Activated CD4-positive, alpha-beta T cell treated with anti-CD3 and anti-CD28 coated beads, Interleukin-2, amount 10 ng/mL, durations not matched to agents 7 days and 5 days (primary cell): ENCODE results near the gene LAMA5. TPM values are rescaled to one million over a fixed set of nuclear protein-coding genes. Genes with fewer than 3 reads are reported as not detected.

Experiments used
- CTCF ChIA-PET: fragments of 350-600 bp; sonication (Branson Sonifier 250); formaldehyde crosslinking; loops from one replicate; lab custom pipeline; 2021; ENCODE audit warnings: antibody characterized with exemption; lab: Charles Lee
- POLR2A ChIA-PET: fragments of 350-600 bp; sonication (Branson Sonifier 250); formaldehyde crosslinking; loops from one replicate; lab custom pipeline; 2021; ENCODE audit warnings: antibody characterized with exemption; lab: Charles Lee
- DNase-seq: peaks from one replicate; pipeline ENCODE4 v3.0.0-alpha.2; 2020
- H3K27ac Mint-ChIP-seq: one replicate; pipeline ENCODE4 v1.8.0; 2021; ENCODE audit warnings: mild to moderate bottlenecking, moderate library complexity, mixed read lengths
- H3K27me3 Mint-ChIP-seq: one replicate; pipeline ENCODE4 v1.8.0; 2021; ENCODE audit warnings: mixed read lengths
- H3K36me3 Mint-ChIP-seq: one replicate; pipeline ENCODE4 v1.8.0; 2021; ENCODE audit warnings: low read depth, mixed read lengths
- H3K4me1 Mint-ChIP-seq: one replicate; pipeline ENCODE4 v1.8.0; 2021; ENCODE audit warnings: mixed read lengths
- H3K4me3 Mint-ChIP-seq: one replicate; pipeline ENCODE4 v1.8.0; 2021; ENCODE audit warnings: mild to moderate bottlenecking, moderate library complexity, mixed read lengths
- H3K9me3 Mint-ChIP-seq: one replicate; pipeline ENCODE4 v1.8.0; 2021; ENCODE audit warnings: mixed read lengths
- total RNA-seq, 2 experiments: library from RNA; stranded (reverse); gene quantifications; one replicate each; pipeline ENCODE4 v1.2.3, GENCODE V29; 2021

The LAMA5 gene
- total RNA-seq, 2 experiments from 2014 or later, result 0.64 to 0.67 TPM

DNA sequence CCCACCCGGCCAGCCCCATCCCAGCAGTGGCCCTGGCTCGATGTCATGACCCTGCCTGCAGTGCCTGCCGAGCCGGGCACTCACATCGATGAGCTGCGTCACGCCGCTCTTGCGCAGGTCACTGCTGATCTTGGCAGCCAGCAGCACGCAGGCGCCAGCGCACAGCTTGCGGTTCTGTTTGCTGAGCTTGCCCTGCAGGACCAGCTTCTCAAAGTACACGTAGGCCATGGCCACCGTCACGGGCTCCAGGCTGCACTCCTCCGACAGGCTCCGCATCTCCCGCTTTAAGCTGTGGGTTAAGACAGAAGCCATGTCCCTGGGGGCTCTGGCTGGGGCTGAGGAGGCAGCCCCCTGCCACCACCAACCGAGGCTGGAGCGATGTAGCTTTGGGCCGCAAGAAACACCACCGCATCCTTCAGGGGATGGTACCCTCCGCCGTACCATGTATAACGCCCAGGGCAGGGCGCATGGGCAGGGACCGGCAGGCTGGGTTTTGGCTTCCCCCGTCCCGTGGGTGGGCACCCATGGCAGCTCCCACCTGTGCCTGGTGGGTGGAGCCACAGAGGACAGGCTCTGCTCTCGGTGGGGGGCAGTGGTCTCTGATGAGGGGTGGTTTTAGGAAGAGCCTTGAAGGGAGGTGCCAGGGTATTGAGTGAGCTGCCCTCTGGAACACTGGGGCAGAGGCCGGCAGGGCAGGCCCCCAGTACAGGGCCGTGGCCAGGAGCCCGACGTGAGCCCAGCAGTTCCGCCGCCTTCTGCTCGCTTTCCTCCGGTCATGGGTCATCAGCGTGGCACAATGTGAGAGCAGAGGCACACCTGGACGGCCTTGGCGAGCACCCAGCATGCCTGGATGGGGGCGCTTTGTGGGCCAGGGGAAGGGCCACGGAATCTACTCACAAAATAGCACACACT lies 24.3 kb upstream of the LAMA5 start:
- DNase-seq, result no peak
- H3K9me3 Mint-ChIP-seq, result no peaks in the 10 kb centered on the region
- ChIA-PET POLR2A (interaction anchor here (0.6 kb wide), 1 partner anchor 313 kb away, joined by 3 read pairs; no protein-coding TSS in a partner anchor), CTCF (interaction anchor here (1.0 to 1.1 kb wide), 3 partner anchors 9 to 52 kb away, joined by 3 to 4 read pairs (median 4); no protein-coding TSS in a partner anchor)
- no peak overlapping the region for H3K27ac Mint-ChIP-seq
- peaks cover 30% of the 10 kb centered on the region for H3K36me3 Mint-ChIP-seq
- H3K4me3 Mint-ChIP-seq, result no peak overlapping the region
- H3K4me1 Mint-ChIP-seq, result peaks cover 27% of the 10 kb centered on the region
- H3K27me3 Mint-ChIP-seq, result no peaks in the 10 kb centered on the region

DNA sequence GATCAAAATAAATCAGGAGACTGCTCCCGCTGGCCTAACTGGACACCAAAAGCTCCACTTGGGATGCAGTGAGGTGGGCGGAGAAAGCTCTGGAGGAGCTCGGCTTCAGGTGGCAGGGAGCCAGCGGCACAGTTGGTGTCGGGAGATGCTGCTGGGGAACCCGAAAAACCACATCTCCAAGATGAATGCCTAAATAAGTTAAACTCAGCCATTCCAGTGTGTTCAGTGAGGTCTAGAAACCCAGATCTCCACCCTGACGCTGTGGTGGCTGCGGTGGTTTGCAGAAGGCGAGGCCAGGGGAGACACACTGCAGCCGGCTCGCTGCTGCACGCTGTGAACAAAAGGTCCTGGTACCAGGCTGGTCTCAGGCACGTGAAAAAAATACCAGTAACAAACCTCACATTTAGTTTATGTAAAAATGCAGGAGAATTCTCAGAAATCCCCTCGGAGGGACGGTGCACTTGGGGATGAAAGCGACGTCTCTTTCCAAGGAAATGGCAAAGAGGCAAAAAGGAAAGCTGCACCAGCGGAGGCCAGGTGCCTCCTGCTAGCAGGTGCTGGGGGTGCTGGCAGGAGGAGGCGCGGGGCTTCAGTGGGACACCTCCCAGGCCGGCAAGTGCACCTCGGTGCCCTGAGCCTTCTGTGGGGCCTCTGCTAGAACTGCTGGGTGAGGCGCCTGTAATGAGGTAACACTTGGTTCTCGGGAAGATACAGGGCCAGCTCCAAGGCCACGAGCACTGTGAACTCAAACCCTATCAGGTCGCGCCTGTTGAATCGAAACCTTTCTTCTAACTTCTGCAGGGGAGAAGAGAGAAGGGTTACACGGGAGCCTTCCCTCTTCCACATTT lies 23.4 kb upstream of the LAMA5 start:
- Mint-ChIP-seq H3K36me3 (peaks cover 30% of the 10 kb centered on the region), H3K27me3 (no peaks in the 10 kb centered on the region), H3K4me3 (no peak overlapping the region), H3K4me1 (peaks cover 32% of the 10 kb centered on the region), H3K9me3 (no peaks in the 10 kb centered on the region), H3K27ac (no peak overlapping the region)
- CTCF ChIA-PET, result interaction anchor here (1.0 to 1.1 kb wide), 3 partner anchors 8 to 51 kb away, joined by 3 to 4 read pairs (median 4); no protein-coding TSS in a partner anchor
- POLR2A ChIA-PET, result interaction anchor here (0.6 kb wide), 1 partner anchor 313 kb away, joined by 3 read pairs; no protein-coding TSS in a partner anchor
- no peak for DNase-seq

GRCh38 chr20:62389601-62390087 lies 22.5 kb upstream of the LAMA5 start:
- H3K27ac Mint-ChIP-seq, result peak overlapping the region; percentile 31
- CTCF ChIA-PET, result interaction anchor here (1.5 to 2.2 kb wide), 2 partner anchors 10 to 20 kb away, joined by 4 to 5 read pairs; no protein-coding TSS in a partner anchor
- POLR2A ChIA-PET, result no interaction called here

DNA sequence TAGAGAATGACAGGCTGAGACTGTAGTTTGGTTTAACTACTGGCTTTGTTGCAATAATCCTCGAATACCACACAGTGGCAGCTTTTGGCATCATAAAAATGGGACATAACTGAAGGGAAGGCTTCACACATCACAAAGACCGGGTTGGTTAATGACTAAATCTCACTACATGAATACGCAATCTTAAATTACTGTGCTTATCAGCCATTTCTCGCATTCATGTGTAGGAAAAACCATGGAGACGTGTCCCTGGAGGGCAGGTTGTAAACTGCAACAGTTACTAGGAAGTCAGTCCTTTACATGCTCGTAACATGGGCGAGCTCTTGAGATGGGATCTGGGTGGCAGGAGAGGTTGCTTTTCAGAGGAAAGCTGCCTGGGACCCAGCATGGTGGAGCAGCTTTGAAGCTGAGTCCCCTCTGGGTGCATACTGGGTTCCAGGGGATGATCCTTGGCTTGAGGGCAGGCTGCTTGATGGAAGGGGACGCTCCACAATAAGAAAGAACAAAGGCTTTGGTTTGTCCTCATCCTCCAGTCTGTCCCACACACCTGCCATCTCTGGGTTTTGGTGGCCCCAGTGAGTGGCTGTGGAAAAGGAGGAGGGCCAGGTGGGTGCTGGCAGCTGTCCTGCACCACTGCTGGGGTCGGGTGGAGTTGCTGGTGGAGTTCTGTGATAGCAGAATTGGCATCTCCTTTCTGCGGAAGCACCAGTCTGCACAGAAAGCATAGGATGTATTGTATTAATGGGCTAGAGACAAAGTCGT lies 21.9 kb upstream of the LAMA5 start:
- no peaks in the 10 kb centered on the region for H3K27me3 Mint-ChIP-seq
- no peak overlapping the region for H3K27ac Mint-ChIP-seq
- DNase-seq, result no peak
- H3K9me3 Mint-ChIP-seq, result no peaks in the 10 kb centered on the region
- ChIA-PET POLR2A (no interaction called here), CTCF (interaction anchor here (1.5 to 2.2 kb wide), 2 partner anchors 11 to 21 kb away, joined by 4 to 5 read pairs; no protein-coding TSS in a partner anchor)
- H3K36me3 Mint-ChIP-seq, result peaks cover 30% of the 10 kb centered on the region
- H3K4me1 Mint-ChIP-seq, result peaks cover 42% of the 10 kb centered on the region
- H3K4me3 Mint-ChIP-seq, result peak overlapping the region; percentile 82

More at GRCh38 chr20:62389601-62390087, 22.5 kb upstream of the LAMA5 start:
- no peak for DNase-seq
- Mint-ChIP-seq H3K4me3 (peak overlapping the region; percentile 82), H3K4me1 (peaks cover 39% of the 10 kb centered on the region), H3K9me3 (no peaks in the 10 kb centered on the region), H3K36me3 (peaks cover 30% of the 10 kb centered on the region), H3K27me3 (no peaks in the 10 kb centered on the region)

- no peaks in the 10 kb centered on the region for H3K9me3 Mint-ChIP-seq
- H3K27me3 Mint-ChIP-seq, result no peaks in the 10 kb centered on the region
- ChIA-PET POLR2A (no interaction called here), CTCF (interaction anchor here (0.6 to 2.2 kb wide), 6 partner anchors 9 to 371 kb away, joined by 3 to 5 read pairs (median 4); partner anchors contain the start of gene ADRM1)
- H3K36me3 Mint-ChIP-seq, result peaks cover 30% of the 10 kb centered on the region
- H3K4me3 Mint-ChIP-seq, result peak overlapping the region; percentile 82
- peaks cover 47% of the 10 kb centered on the region for H3K4me1 Mint-ChIP-seq
- H3K27ac Mint-ChIP-seq, result peak overlapping the region; percentile 92
- DNase-seq, result no peak
Observed at GRCh38 chr20:62387933-62388635, 21.0 kb upstream of the LAMA5 start.

DNA sequence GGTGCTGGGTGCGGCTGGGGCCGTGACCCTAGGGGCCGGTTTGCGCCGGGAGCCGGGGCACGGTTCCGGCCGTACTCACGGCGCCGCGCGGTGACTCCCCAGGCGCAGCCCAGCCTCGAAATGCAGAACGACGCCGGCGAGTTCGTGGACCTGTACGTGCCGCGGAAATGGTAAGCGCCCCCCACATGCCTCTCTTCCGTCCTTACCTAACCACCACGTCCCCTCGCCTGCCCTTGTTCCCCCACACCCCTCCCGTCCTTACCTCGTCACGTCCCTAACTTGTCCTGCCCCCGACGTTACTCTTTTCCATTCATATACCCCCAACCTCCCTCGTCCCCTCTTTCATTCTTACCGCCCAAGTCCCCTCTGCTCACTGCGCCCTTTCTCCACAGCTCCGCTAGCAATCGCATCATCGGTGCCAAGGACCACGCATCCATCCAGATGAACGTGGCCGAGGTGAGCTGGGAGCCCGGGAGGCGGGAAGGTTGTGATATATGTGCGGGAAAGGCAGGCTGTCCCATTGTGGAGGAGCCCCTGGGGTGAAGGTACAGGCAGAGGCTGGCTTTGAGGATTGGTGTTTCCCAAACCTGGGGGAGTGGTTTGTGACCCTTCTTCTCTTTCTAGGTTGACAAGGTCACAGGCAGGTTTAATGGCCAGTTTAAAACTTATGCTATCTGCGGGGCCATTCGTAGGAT lies 20.3 kb upstream of the LAMA5 start:
- CTCF ChIA-PET, result interaction anchor here (0.6 to 1.2 kb wide), 6 partner anchors 9 to 370 kb away, joined by 3 to 5 read pairs (median 3); partner anchors contain the start of gene ADRM1
- no peak for DNase-seq
- Mint-ChIP-seq H3K9me3 (no peaks in the 10 kb centered on the region), H3K4me1 (peaks cover 52% of the 10 kb centered on the region), H3K36me3 (peaks cover 32% of the 10 kb centered on the region), H3K27me3 (no peaks in the 10 kb centered on the region), H3K27ac (peak overlapping the region; percentile 92), H3K4me3 (peak overlapping the region; percentile 82)
- POLR2A ChIA-PET, result no interaction called here

DNA sequence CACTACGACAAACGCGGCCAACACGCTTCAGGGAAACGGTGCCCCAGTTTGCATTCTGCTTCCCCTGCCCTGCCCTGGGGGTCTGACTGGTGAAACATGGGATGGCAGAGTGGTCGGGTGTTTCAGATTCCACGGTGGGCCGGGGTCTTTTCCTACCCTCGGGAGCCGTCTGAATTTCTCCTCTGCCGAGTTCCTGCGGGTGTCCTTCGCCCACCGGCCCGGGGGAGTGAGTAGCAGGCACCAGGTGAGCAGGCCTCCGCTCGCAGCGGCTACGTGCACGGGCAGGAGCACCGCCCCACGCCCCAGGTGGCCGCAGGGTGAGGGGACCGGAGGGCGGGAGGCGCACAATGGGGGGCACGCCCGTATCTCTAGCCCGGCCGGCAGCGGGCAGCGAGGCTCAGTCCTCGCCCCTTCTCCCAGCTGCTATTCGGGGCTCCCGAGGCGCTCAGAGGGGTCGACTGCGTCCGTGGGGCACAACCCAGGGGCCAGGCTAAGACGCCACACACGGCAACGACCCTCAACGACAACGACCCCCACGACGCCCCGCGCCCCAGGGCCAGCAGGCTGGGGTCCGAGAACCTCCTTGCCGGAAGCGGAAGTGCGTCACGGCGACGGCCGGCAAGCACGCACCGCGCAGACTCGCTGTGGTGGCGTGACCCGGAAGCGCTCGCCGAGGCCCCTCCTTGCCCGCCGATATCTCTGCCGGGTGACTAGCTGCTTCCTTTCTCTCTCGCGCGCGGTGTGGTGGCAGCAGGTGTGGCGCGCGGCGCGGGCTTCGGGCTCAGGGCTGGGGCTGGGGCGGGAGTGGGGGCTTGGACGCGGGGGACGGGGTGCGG lies 19.5 kb upstream of the LAMA5 start, which contains the start of gene RPS21:
Gene RPS21 (plus strand): TSS at position 721 of the 836 bp plus-strand sequence. CDS start 236 bp downstream, outside the sequence.
- Mint-ChIP-seq H3K27me3 (no peaks in the 10 kb centered on the region), H3K36me3 (peaks cover 37% of the 10 kb centered on the region), H3K4me1 (peaks cover 52% of the 10 kb centered on the region), H3K9me3 (peaks cover 4% of the 10 kb centered on the region), H3K27ac (peak within 1 kb of the TSS; percentile 92), H3K4me3 (peak within 1 kb of the TSS; percentile 82)
- POLR2A ChIA-PET, result no interaction called here
- DNase-seq, result peak; percentile 95
- CTCF ChIA-PET, result interaction anchor here (1.0 to 1.5 kb wide), 5 partner anchors 13 to 230 kb away, joined by 3 to 5 read pairs (median 3); partner anchors contain the start of gene ADRM1

DNA sequence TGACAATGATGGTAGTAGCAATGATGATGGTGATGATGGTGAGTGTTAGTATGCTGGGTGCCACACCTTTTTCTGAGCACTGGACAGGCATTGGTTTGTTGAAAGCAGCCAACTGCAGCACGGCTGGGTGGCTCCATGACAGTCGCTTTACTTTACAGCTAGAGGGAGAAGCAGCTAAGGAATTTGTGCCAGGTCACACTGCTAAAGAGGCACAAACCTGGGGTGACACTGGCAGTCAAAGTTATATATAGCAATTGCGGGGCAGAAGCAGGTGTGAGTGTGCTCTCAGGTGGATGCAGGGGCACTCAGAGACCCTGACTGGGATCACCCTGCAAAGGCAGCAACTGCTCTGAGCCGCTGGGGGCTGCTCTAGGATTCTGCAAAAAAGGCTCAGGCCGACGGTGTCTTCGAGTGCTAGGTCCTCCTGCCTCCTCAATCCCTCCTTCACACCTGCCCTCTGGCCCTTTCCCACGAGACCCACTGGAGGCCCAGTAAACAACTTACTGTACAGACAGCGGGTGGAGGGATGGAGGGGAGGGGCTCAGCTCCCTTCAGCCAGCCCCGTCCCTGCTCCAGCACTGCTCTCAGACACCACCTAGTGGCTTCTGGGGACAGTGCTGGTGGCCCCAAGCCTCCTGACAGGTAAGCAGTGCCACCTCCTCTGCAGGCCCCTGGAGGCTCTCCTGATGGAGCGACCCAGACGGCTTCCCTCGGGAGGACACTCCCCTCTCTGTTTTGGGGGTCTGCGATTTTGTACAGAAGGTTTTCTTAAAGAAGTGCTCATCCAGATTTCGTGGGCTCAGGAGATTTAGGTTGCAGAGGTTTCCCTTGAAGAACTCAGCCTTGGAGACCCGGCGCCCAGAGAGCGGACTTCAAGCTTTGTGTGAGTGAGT lies 15.4 kb upstream of the LAMA5 start:
- DNase-seq, result peak; percentile 87
- H3K27me3 Mint-ChIP-seq, result no peaks in the 10 kb centered on the region
- peaks cover 9% of the 10 kb centered on the region for H3K36me3 Mint-ChIP-seq
- H3K4me1 Mint-ChIP-seq, result peaks cover 28% of the 10 kb centered on the region
- H3K27ac Mint-ChIP-seq, result peak overlapping the region; percentile 65
- no peak overlapping the region for H3K4me3 Mint-ChIP-seq
- H3K9me3 Mint-ChIP-seq, result peaks cover 4% of the 10 kb centered on the region
- ChIA-PET POLR2A (interaction anchor here (0.6 kb wide), 1 partner anchor 394 kb away, joined by 4 read pairs; no protein-coding TSS in a partner anchor), CTCF (interaction anchor here (0.5 to 1.8 kb wide), 14 partner anchors 8 to 234 kb away, joined by 3 to 9 read pairs (median 3); partner anchors contain the start of gene ADRM1)

GRCh38 chr20:62381842-62382241 lies 14.7 kb upstream of the LAMA5 start:
- Mint-ChIP-seq H3K4me3 (no peak overlapping the region), H3K27me3 (no peaks in the 10 kb centered on the region), H3K36me3 (peaks cover 7% of the 10 kb centered on the region), H3K4me1 (peaks cover 25% of the 10 kb centered on the region), H3K9me3 (peaks cover 4% of the 10 kb centered on the region), H3K27ac (no peak overlapping the region)
- POLR2A ChIA-PET, result no interaction called here
- DNase-seq, result no peak
- CTCF ChIA-PET, result interaction anchor here (0.7 to 1.8 kb wide), 5 partner anchors 13 to 235 kb away, joined by 3 to 7 read pairs (median 3); partner anchors contain the start of gene ADRM1
